Ishikawa (cell line): ENCODE measurements around the gene RSAD2.

Experiments
- CEBPB ChIP-seq: IDR thresholded peaks from 2 replicates; pipeline ENCODE4 v1.6.1; 2012
- EGR1 ChIP-seq: IDR thresholded peaks from 2 replicates; pipeline ENCODE4 v1.6.1; 2012
- EP300 ChIP-seq: IDR thresholded peaks from 2 replicates; pipeline ENCODE4 v1.6.1; 2012; ENCODE audit warnings: borderline replicate concordance
- FOXM1 ChIP-seq: IDR thresholded peaks from 2 replicates; pipeline ENCODE4 v1.6.1; 2012; ENCODE audit warnings: low read depth, borderline replicate concordance
- RAD21 ChIP-seq: IDR thresholded peaks from 2 replicates; pipeline ENCODE4 v1.6.1; 2012; ENCODE audit warnings: low read depth
- ZBTB7A ChIP-seq: IDR thresholded peaks from 2 replicates; pipeline ENCODE4 v1.6.1; 2012; ENCODE audit warnings: low read depth

DNA sequence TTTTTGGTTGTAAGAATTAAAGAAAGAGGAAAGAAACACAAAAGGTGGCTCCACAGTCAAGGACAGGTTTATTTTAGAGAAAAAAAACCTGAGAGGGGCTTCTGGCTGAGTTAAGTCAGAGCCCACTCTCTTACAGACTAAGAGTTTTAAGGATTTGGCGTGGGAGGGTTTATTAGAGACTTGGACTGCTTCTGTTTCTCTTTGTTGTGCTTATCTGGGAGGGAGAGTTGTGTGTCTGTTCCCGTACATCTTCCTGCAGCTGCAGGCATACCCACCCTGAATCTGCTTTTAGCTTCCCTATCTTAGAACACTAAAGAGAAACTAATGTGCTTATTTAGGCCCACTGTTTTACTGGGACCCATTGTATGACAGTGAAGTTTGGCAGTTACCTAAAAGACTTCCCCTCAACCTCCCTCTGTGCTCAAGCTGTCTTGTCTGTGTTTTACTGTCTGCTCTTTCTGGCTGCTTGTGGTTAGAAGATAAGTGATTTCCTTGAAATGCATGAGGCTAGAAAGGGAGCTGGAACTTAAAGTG lies 2.7 kb downstream of the RSAD2 start:
- TF ChIP-seq ZBTB7A (no peak), FOXM1 (no peak), EGR1 (no peak), CEBPB (no peak), EP300 (no peak), RAD21 (no peak)
